Stimulated activated CD8-positive, alpha-beta memory T cell treated with anti-CD3 and anti-CD28 coated beads, Interleukin-2, amount 100 ng/mL, for 48 hours (primary cell): ENCODE data around the gene B4GALT2.
A peak's percentile ranks its signal among the peaks of the same experiment; 100 is the strongest.

Source experiments
- DNase-seq, 2 donors: peaks; one replicate each; pipeline ENCODE4 v3.0.0-alpha.2; 2020; ENCODE audit warnings: low read depth in 2 of 2

The B4GALT2 gene

DNA sequence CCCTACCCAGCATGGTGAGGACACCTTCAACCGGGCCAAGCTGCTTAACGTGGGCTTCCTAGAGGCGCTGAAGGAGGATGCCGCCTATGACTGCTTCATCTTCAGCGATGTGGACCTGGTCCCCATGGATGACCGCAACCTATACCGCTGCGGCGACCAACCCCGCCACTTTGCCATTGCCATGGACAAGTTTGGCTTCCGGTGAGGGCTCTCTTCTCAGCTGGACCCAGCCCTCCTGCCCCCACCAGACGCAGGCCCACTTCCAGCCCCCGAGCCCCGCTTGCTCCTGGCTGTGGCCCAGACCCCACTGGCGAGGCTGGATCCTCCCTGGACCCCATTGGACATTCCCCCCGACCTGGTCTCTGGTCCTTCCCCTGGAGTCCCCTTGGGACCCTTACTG, 5.8 kb downstream of the B4GALT2 start:
- no peak for DNase-seq

- DNase-seq, result no peak
Measured at GRCh38 chr1:43985984-43986595, 7.1 kb downstream of the B4GALT2 start.

GRCh38 chr1:43986712-43987111, 7.7 kb downstream of the B4GALT2 start:
- DNase-seq, result no peak

DNA sequence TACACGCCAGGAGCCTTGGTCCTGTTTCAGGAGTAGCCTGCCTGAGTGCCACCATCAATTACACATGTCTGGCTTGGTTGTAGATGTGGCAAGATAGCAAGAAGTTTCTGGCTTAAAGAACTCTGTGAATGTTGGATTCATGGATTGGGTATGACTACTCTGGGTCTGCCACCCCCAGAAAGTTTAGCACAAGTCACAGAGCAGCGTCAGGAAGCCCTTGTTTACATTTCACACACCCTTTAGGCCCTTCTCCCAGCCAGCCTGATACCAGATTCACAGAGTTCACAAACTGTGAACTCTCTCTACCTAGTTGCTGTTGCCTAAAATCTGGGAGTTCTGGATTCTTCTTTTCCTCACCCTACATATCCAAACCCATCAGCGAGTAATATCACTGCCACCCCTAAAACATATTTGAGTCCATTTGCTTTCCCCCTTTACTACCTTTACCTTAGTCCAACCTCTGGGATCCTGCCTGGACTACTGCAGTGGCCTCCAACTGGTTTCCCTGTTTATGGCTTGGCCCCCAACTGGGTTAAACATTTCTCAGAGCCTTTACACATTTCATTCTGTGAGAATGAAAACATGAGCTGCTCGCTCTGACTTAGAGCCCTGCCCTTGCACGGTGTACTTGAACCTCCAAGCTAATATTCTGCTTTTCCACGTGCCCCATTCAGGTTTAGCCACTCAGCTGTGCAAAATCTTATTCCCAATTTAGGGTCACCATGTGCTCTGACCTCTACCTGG, 8.3 kb downstream of the B4GALT2 start:
- no peak for DNase-seq

- DNase-seq, result no peak
Measured at GRCh38 chr1:43990271-43991199, 11.5 kb downstream of the B4GALT2 start.

- no peak for DNase-seq
Measured at GRCh38 chr1:43991200-43991475, 12.1 kb downstream of the B4GALT2 start.

DNA sequence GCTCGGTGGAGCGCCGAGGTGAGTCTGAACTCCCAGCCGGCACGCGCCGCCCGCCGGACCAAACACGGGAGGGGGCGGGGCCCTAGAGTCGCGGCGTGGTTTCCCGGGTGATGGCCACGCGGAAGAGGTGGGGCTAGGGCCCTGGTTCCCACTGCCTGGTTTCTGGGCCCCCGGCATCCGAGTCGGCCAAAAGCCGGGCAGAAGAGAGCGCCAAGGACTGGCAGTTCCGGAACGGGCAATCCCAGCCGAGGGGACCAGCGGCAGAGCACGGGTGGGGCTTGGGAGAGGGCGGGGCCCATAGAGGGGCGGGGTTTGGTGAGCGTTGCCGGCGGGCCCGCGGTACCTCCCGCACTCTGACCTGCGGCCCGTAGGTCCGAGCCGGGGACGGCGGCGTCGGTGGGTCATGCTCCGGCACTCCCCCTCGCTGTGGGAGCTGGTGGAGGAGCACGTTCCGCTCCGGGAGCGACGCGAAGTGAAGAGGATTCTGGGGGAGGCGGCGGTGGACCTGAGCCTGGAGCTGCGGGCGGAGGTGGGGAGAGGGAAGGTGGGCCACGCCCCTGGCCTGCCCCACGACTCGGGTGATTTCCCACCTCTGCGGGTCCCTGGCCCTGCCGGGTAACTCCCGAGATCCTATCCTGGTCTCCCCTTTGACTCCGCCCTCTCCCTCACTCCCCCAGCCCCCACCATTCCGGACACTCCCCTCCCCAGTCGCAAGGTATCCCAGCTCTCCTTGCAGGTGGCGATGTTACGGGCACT, 12.6 kb downstream of the B4GALT2 start, which contains the start of gene CCDC24:
Gene CCDC24, plus strand, starts transcription at position 124 of the 756 bp plus-strand sequence. Its CDS starts 280 bp downstream, at position 404.
- DNase-seq, result peak; percentile 70 to 74

GRCh38 chr1:43992232-43992995, 13.4 kb downstream of the B4GALT2 start:
- no peak for DNase-seq

DNA sequence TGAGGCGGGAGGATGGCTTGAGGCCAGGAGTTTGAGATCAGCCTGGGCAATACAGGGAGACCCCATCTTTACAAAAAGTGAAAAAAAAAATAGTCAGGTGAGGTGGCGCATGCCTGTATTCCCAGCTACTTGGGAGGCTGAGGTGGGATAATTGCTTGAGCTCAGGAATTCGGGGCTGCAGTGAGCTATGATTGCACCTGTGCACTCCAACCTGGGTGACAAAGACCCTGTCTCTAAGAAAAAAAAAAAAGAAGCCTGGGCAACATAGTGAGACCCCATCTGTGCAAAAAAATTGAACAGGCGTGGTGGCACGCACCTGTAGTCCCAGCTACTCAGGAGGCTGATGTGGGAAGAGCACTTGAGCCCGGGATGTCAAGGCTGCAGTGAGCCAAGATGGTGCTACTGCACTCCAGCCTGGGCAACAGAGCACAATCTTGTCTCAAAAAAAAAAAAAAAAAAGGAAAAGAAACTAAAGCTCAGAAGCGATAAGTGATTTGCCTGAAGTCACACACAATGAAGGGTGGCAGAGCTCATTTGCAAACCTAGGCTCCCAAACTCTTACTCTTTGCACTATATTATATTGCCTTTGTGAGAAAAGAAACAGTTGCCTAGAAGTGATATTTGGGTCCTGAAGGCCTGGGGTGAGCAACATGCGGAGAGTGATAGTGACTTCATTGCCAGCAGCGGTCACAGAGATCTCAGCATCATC, 14.3 kb downstream of the B4GALT2 start:
- no peak for DNase-seq

DNA sequence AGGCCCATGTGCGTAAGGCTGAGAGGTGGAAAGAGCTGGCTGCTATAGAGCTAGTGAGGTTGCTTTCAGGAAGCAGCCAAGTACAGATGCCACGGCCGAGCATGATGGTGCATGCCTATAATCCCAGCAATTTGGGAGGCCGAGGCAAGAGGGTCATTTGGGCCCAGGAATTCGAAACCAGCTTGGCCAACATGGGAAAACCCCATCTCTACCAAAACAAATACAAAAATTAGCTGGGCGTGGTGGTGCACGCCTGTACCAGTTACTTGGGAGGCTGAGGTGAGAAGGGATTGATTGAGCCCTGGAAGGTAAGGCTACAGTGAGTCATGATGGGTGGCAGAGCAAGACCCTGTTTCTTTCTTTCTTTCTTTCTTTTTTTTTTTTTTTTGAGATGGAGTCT, 15.1 kb downstream of the B4GALT2 start:
- DNase-seq, result no peak

GRCh38 chr1:43994794-43995790, 16.1 kb downstream of the B4GALT2 start:
- DNase-seq, result no peak

- DNase-seq, result no peak
Measured at GRCh38 chr1:43995984-43996732, 17.1 kb downstream of the B4GALT2 start.

- DNase-seq, result no peak
Measured at GRCh38 chr1:43996733-43997115, 17.7 kb downstream of the B4GALT2 start.

- DNase-seq, result no peak
Measured at GRCh38 chr1:43997295-43997999, 18.4 kb downstream of the B4GALT2 start.

- DNase-seq, result no peak
Measured at GRCh38 chr1:43998000-43998378, 19.0 kb downstream of the B4GALT2 start.

- DNase-seq, result no peak
Measured at GRCh38 chr1:43999455-43999854, 20.4 kb downstream of the B4GALT2 start.

- no peak for DNase-seq
Measured at GRCh38 chr1:44000122-44000665, 21.2 kb downstream of the B4GALT2 start.

DNA sequence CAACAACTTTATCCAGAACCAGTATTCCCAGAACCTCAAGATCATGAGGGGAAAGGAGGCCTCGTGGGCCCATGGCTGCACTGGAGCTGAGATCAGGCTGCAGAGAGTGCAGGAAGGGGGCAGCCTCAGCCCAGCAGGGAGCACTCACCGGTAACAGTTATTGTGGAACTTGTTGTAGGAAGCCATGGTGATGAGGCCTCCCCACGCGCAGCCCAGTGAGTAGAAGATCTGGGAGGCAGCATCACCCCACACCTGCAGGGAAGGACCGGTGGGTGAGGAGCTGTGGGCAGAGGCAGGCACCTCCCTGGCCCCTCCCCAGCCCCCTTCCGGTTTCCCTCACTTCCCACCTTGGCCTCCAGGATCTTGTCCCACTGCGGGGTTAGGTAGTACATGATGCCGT, 23.2 kb downstream of the B4GALT2 start:
- DNase-seq, result no peak
